Neural crest cell (in vitro differentiated cells): ENCODE results near the gene OR52A1. TPM values are rescaled to one million over a fixed set of nuclear protein-coding genes. Genes with fewer than 3 reads are reported as not detected.

Experiments
- DNase-seq: peaks from one replicate; pipeline ENCODE4 v3.0.0; 2021; ENCODE audit warnings: low read depth, mixed read lengths, low spot score
- H3K27ac Mint-ChIP-seq: one replicate; pipeline ENCODE4 v1.8.0; 2021; ENCODE audit warnings: mild to moderate bottlenecking, mixed read lengths; ENCODE audit not compliant: unreplicated experiment
- H3K27me3 Mint-ChIP-seq: 2 replicates; pipeline ENCODE4 v1.8.0; 2021; ENCODE audit warnings: low read depth, mild to moderate bottlenecking, mixed read lengths
- H3K36me3 Mint-ChIP-seq: 2 replicates; pipeline ENCODE4 v1.8.0; 2021; ENCODE audit warnings: low read depth, mild to moderate bottlenecking, mixed read lengths
- H3K4me1 Mint-ChIP-seq: 2 replicates; pipeline ENCODE4 v1.8.0; 2021; ENCODE audit warnings: mixed read lengths
- H3K4me3 Mint-ChIP-seq: one replicate; pipeline ENCODE4 v1.8.0; 2021; ENCODE audit warnings: mild to moderate bottlenecking, mixed read lengths
- H3K9me3 Mint-ChIP-seq: 2 replicates; pipeline ENCODE4 v1.8.0; 2021; ENCODE audit warnings: mixed read lengths
- total RNA-seq: library from RNA; stranded (reverse); gene quantifications from 2 replicates; pipeline ENCODE4 v1.2.1, GENCODE V29; 2021
- TF ChIP-seq, protein P1 (sequence below): fragments of 200-600 bp; sonication (generic); conservative IDR thresholded peaks from 2 replicates; pipeline ENCODE4 v1.5.0; 2021; ENCODE audit warnings: antibody characterized with exemption, mild to moderate bottlenecking

The OR52A1 gene
- total RNA-seq, 1 donor from 2014 or later = not detected

GRCh38 chr11:5196067-5196466, 41.5 kb upstream of the OR52A1 start:
- Mint-ChIP-seq H3K36me3 (no peaks in the 10 kb centered on the region), H3K4me1 (peaks cover 6% of the 10 kb centered on the region), H3K27ac (no peak overlapping the region), H3K9me3 (no peaks in the 10 kb centered on the region), H3K27me3 (no peaks in the 10 kb centered on the region), H3K4me3 (no peak overlapping the region)
- no peak for DNase-seq
- TF ChIP-seq, protein P1, sequence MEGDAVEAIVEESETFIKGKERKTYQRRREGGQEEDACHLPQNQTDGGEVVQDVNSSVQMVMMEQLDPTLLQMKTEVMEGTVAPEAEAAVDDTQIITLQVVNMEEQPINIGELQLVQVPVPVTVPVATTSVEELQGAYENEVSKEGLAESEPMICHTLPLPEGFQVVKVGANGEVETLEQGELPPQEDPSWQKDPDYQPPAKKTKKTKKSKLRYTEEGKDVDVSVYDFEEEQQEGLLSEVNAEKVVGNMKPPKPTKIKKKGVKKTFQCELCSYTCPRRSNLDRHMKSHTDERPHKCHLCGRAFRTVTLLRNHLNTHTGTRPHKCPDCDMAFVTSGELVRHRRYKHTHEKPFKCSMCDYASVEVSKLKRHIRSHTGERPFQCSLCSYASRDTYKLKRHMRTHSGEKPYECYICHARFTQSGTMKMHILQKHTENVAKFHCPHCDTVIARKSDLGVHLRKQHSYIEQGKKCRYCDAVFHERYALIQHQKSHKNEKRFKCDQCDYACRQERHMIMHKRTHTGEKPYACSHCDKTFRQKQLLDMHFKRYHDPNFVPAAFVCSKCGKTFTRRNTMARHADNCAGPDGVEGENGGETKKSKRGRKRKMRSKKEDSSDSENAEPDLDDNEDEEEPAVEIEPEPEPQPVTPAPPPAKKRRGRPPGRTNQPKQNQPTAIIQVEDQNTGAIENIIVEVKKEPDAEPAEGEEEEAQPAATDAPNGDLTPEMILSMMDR = no peak

- no peak overlapping the region for H3K4me3 Mint-ChIP-seq
- TF ChIP-seq, protein P1 = no peak
- no peaks in the 10 kb centered on the region for H3K9me3 Mint-ChIP-seq
- no peaks in the 10 kb centered on the region for H3K4me1 Mint-ChIP-seq
- no peaks in the 10 kb centered on the region for H3K27me3 Mint-ChIP-seq
- no peaks in the 10 kb centered on the region for H3K36me3 Mint-ChIP-seq
- no peak overlapping the region for H3K27ac Mint-ChIP-seq
- DNase-seq = no peak
Observed at GRCh38 chr11:5192738-5193137, 38.2 kb upstream of the OR52A1 start.

GRCh38 chr11:5188201-5188600, 33.6 kb upstream of the OR52A1 start:
- no peaks in the 10 kb centered on the region for H3K36me3 Mint-ChIP-seq
- no peak for DNase-seq

DNA sequence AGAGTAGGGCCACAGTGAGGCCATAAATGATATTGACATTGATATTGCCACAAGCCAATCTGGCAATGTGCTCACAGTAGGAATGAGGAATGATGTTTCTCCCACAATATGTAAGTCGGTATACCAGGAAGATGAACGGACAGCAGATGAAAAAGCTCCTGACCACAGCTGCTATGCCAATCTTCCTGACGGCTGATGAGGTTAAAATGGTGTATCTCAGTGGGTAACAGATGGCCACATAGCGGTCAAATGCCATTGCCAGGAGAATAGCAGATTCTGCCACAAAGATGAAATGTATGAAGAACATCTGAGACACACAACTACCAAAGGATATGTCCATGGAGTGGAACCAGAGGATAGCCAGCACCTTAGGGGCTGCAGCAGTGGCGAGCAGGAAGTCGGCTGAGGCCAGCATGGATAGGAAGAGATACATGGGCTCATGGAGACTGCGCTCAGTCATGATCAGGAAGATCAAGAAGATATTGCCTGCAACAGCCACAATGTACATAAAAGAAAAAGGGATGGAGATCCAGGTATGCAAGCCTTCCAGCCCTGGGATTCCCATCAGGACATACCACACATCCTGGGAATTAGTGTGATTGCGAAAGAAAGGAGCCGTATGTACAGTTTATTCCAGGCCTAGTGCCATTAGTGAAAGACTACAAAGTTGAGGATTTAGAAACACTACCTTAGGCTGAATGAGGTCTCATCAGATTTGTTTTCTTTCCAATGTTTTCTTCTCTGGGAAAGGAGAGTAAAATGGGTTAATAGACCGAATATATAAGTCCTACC, 23.7 kb upstream of the OR52A1 start:
- no peak overlapping the region for H3K4me3 Mint-ChIP-seq
- H3K4me1 Mint-ChIP-seq = no peaks in the 10 kb centered on the region
- no peak for DNase-seq
- TF ChIP-seq, protein P1 = no peak
- H3K9me3 Mint-ChIP-seq = no peaks in the 10 kb centered on the region
- no peak overlapping the region for H3K27ac Mint-ChIP-seq
- no peaks in the 10 kb centered on the region for H3K36me3 Mint-ChIP-seq
- no peaks in the 10 kb centered on the region for H3K27me3 Mint-ChIP-seq

More at GRCh38 chr11:5188201-5188600, 33.6 kb upstream of the OR52A1 start:
- H3K27ac Mint-ChIP-seq = no peak overlapping the region
- no peak overlapping the region for H3K4me3 Mint-ChIP-seq
- no peaks in the 10 kb centered on the region for H3K9me3 Mint-ChIP-seq
- H3K4me1 Mint-ChIP-seq = no peaks in the 10 kb centered on the region
- TF ChIP-seq, protein P1 = no peak
- no peaks in the 10 kb centered on the region for H3K27me3 Mint-ChIP-seq

GRCh38 chr11:5174934-5175333, 20.4 kb upstream of the OR52A1 start:
- Mint-ChIP-seq H3K27ac (no peak overlapping the region), H3K36me3 (no peaks in the 10 kb centered on the region), H3K4me3 (no peak overlapping the region), H3K27me3 (no peaks in the 10 kb centered on the region), H3K4me1 (no peaks in the 10 kb centered on the region), H3K9me3 (no peaks in the 10 kb centered on the region)
- no peak for DNase-seq
- TF ChIP-seq, protein P1 = no peak
